ENCODE data around the gene UPF2. TPM values are rescaled to one million over a fixed set of nuclear protein-coding genes. Genes with fewer than 3 reads are reported as not detected.
"Not testable (repeated sequence)": the region's sequence is repeated elsewhere in the genome, so short reads cannot be mapped to it uniquely, and the experiment has no call there.

Gene UPF2
- total and polyA plus RNA-seq, 8 donors, result 6.1 to 12.5 (median 9.0) TPM

DNA sequence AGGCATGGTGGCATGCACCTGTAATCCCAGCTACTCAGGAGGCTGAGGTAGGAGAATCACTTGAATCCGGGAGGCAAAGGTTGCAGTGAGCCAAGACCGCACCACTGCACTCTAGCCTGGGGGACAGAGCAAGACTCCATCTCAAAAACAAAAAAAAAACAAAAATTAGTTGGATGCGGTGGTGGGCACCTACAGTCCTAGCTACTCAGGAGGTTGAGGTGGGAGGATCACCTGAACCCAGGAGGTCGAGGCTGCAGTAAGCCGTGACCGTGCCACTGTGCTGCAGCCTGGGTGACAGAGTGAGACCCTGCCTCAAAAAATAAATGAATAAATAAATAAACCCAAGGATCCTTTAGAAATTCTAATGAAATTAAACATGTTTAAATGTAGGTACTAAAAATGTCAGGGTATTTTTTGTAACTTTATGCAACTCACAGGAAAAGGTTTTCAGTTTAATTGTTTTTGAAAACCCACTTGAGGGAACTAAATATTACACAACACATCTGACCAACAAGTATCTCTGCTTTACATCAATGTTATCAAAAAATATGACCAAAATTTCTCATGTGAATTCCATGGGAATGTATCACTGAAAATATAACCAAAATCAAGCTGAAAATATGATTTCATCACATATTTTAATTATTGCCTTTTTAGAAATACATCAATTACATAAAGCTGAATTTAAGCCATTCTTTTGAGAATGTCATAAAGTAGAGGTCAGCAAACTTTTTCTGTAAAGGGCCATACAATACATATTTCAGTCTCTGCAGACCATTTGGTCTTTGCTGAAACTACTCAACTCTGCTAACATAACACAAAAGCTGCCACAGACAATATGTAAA, 23.9 kb downstream of the UPF2 start:
- no peak for ATAC-seq
- WGBS, 2 donors, result 89 to 96% methylated on average over 6 of the region's 6 CpGs
- no peaks in the 10 kb centered on the region for H3K27me3 ChIP-seq
- no peak overlapping the region for H3K4me3 ChIP-seq
- no peaks in the 10 kb centered on the region for H3K36me3 ChIP-seq
- peak; percentile 17 for FAIRE-seq
- no peak overlapping the region for H3K27ac ChIP-seq
- intact Hi-C loops (cut with DNase I), result no loop called here
- TF ChIP-seq, protein P1, sequence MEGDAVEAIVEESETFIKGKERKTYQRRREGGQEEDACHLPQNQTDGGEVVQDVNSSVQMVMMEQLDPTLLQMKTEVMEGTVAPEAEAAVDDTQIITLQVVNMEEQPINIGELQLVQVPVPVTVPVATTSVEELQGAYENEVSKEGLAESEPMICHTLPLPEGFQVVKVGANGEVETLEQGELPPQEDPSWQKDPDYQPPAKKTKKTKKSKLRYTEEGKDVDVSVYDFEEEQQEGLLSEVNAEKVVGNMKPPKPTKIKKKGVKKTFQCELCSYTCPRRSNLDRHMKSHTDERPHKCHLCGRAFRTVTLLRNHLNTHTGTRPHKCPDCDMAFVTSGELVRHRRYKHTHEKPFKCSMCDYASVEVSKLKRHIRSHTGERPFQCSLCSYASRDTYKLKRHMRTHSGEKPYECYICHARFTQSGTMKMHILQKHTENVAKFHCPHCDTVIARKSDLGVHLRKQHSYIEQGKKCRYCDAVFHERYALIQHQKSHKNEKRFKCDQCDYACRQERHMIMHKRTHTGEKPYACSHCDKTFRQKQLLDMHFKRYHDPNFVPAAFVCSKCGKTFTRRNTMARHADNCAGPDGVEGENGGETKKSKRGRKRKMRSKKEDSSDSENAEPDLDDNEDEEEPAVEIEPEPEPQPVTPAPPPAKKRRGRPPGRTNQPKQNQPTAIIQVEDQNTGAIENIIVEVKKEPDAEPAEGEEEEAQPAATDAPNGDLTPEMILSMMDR (IDR thresholded peaks at IDR 0.05), result no peak
- no peak for DNase-seq
- H3K4me1 ChIP-seq, result peaks cover 0 to 15% (median 0%) of the 10 kb centered on the region in 3 donors
- no peaks in the 10 kb centered on the region for H3K9me3 ChIP-seq

GRCh38 chr10:12013926-12014325, 28.7 kb downstream of the UPF2 start:
- 91 to 95% methylated on average over 1 of the region's 1 CpG for WGBS, 2 donors
- peaks cover 0 to 6% (median 0%) of the 10 kb centered on the region in 3 donors for H3K36me3 ChIP-seq
- ATAC-seq, result no peak

GRCh38 chr10:12013391-12013790, 29.2 kb downstream of the UPF2 start:
- H3K27ac ChIP-seq; intact Hi-C loops (cut with DNase I); H3K36me3 ChIP-seq; DNase-seq; H3K9me3 ChIP-seq; ATAC-seq; H3K4me3 ChIP-seq; H3K4me1 ChIP-seq; H3K27me3 ChIP-seq; FAIRE-seq: not testable (repeated sequence)
- WGBS, 2 donors, result 97 to 98% methylated on average over 6 of the region's 6 CpGs

More at GRCh38 chr10:12013926-12014325, 28.7 kb downstream of the UPF2 start:
- H3K4me1 ChIP-seq, result no peaks in the 10 kb centered on the region
- DNase-seq, result no peak
- TF ChIP-seq, protein P1 (IDR thresholded peaks at IDR 0.05), result no peak
- no peak for FAIRE-seq
- no peak overlapping the region for H3K27ac ChIP-seq
- H3K27me3 ChIP-seq, result no peaks in the 10 kb centered on the region
- H3K9me3 ChIP-seq, result no peaks in the 10 kb centered on the region
- H3K4me3 ChIP-seq, result no peak overlapping the region
- intact Hi-C loops (cut with DNase I), result no loop called here

DNA sequence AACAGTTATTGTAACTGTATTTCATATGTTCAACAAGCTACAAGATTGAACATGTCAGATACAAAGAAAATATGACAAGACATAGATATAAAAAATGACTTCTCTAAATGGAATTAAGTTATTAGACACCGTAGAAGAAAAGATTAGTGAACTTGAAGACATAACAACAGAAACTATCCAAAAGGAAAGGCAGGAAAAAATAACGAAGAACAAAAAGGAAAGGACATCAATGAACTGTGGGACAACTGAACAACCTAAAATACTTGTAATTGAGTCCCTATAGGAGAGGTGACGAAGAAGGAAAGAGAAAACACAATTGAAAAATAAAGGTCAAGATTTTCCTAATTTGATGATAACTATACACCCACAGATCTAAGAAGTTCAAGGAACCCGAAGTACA, 32.3 kb downstream of the UPF2 start:
- no peak for FAIRE-seq
- no peak overlapping the region for H3K27ac ChIP-seq
- no peak for ATAC-seq
- no peaks in the 10 kb centered on the region for H3K27me3 ChIP-seq
- H3K9me3 ChIP-seq, result no peaks in the 10 kb centered on the region
- no peaks in the 10 kb centered on the region for H3K4me1 ChIP-seq
- intact Hi-C loops (cut with DNase I), result no loop called here
- 97 to 98% methylated on average over 4 of the region's 4 CpGs for WGBS, 2 donors
- no peak for DNase-seq
- H3K36me3 ChIP-seq, result peaks cover 0 to 8% (median 7%) of the 10 kb centered on the region in 3 donors
- no peak overlapping the region for H3K4me3 ChIP-seq
- TF ChIP-seq, protein P1 (IDR thresholded peaks at IDR 0.05), result no peak

GRCh38 chr10:12008842-12009241, 33.8 kb downstream of the UPF2 start:
- H3K36me3 ChIP-seq, result peaks cover 0 to 17% (median 9%) of the 10 kb centered on the region in 3 donors
- H3K4me3 ChIP-seq; intact Hi-C loops (cut with DNase I); H3K27ac ChIP-seq; H3K9me3 ChIP-seq; FAIRE-seq; H3K4me1 ChIP-seq; H3K27me3 ChIP-seq; DNase-seq; ATAC-seq: not testable (repeated sequence)

GRCh38 chr10:12006671-12007070, 35.9 kb downstream of the UPF2 start:
- H3K36me3 ChIP-seq, result peaks cover 0 to 32% (median 9%) of the 10 kb centered on the region in 3 donors
- no peak overlapping the region for H3K4me3 ChIP-seq
- no peak overlapping the region for H3K27ac ChIP-seq
- no peaks in the 10 kb centered on the region for H3K4me1 ChIP-seq
- 93 to 95% methylated on average over 4 of the region's 4 CpGs for WGBS, 2 donors
- H3K27me3 ChIP-seq, result no peaks in the 10 kb centered on the region
- no peak for FAIRE-seq
- intact Hi-C loops (cut with DNase I), result no loop called here
- no peaks in the 10 kb centered on the region for H3K9me3 ChIP-seq
- TF ChIP-seq, protein P1 (IDR thresholded peaks at IDR 0.05), result no peak
- no peak for DNase-seq
- ATAC-seq, result no peak

All from pancreas (tissue), 10 donors.